SK-N-SH (cell line): ENCODE measurements around the gene SLC12A7.

Source experiments
- CTCF ChIP-seq: fragments of 200-600 bp; sonication (generic); IDR thresholded peaks from 2 replicates; pipeline ENCODE4 v1.6.1; 2017; ENCODE audit warnings: antibody characterized with exemption, mild to moderate bottlenecking, moderate library complexity
- EP300 ChIP-seq, 2 experiments: IDR thresholded peaks; 2 replicates each; pipeline versions ENCODE4 v1.4.0 to v1.6.1; 2012; ENCODE audit warnings: borderline replicate concordance in 1 of 2, low read depth in 1 of 2, low read length in 1 of 2
- FOSL2 ChIP-seq: IDR thresholded peaks from 2 replicates; pipeline ENCODE4 v1.4.0; 2012; ENCODE audit warnings: low read depth, mild to moderate bottlenecking, moderate library complexity, borderline replicate concordance
- FOXM1 ChIP-seq: IDR thresholded peaks from 2 replicates; pipeline ENCODE4 v1.4.0; 2012; ENCODE audit warnings: low read depth, mild to moderate bottlenecking
- MXI1 ChIP-seq: IDR thresholded peaks from 2 replicates; pipeline ENCODE4 v1.6.1; 2012; ENCODE audit warnings: mild to moderate bottlenecking, low read depth, low read length, improper control_type of control experiment
- NRF1 ChIP-seq: IDR thresholded peaks from 2 replicates; pipeline ENCODE4 v1.6.1; 2012; ENCODE audit warnings: low read depth, mild to moderate bottlenecking, low read length
- PBX3 ChIP-seq: IDR thresholded peaks from 2 replicates; pipeline ENCODE4; 2012
- POLR2AphosphoS5 ChIP-seq: IDR thresholded peaks from 2 replicates; pipeline ENCODE4 v1.6.1; 2012; ENCODE audit warnings: low read depth, low read length
- RAD21 ChIP-seq: IDR thresholded peaks from 2 replicates; pipeline ENCODE4 v1.6.1; 2012; ENCODE audit warnings: mild to moderate bottlenecking, low read length
- REST ChIP-seq: IDR thresholded peaks from 2 replicates; pipeline ENCODE4 v1.6.1; 2012; ENCODE audit warnings: mild to moderate bottlenecking, low read depth, low read length, moderate library complexity

GRCh38 chr5:1017056-1017455, 94.8 kb downstream of the SLC12A7 start:
- TF ChIP-seq CTCF: no peak
- no peak for TF ChIP-seq POLR2AphosphoS5
- TF ChIP-seq EP300 (IDR thresholded peaks at IDR 0.05; ENCODE audit: borderline replicate concordance in 1 of 2, low read depth in 1 of 2, low read length in 1 of 2): no peak
- TF ChIP-seq NRF1: no peak
- no peak for TF ChIP-seq MXI1
- no peak for TF ChIP-seq FOXM1
- TF ChIP-seq PBX3: no peak
- no peak for TF ChIP-seq REST
- no peak for TF ChIP-seq RAD21
- TF ChIP-seq FOSL2: no peak
